HS-5 (cell line): ENCODE measurements around the gene NELL2.
"Not testable (repeated sequence)": the region's sequence is repeated elsewhere in the genome, so short reads cannot be mapped to it uniquely, and the experiment has no call there.

Source experiments
- DNase-seq: peaks from one replicate; pipeline ENCODE4 v3.0.0-alpha.2; 2012; ENCODE audit warnings: low read depth

NELL2 gene

DNA sequence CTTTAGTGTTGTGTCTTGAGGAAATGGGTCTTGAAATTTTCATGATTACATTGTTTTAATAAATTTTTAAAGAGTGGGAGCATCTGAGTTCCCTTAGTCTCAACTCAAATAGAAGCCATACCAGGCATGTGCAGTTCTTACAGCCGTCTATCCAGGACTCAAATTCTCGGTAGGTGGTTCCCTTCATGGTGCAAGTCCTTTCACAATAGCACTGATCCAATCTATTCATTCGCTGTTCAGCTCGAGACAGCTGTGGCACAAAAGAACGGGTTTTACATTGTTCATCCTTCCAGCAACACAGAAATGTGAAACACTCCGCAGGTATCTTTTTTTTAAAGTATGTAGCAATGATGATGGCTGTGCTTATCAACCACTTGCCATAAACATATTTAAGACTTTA lies 100.2 kb downstream of the NELL2 start:
- no peak for DNase-seq

DNA sequence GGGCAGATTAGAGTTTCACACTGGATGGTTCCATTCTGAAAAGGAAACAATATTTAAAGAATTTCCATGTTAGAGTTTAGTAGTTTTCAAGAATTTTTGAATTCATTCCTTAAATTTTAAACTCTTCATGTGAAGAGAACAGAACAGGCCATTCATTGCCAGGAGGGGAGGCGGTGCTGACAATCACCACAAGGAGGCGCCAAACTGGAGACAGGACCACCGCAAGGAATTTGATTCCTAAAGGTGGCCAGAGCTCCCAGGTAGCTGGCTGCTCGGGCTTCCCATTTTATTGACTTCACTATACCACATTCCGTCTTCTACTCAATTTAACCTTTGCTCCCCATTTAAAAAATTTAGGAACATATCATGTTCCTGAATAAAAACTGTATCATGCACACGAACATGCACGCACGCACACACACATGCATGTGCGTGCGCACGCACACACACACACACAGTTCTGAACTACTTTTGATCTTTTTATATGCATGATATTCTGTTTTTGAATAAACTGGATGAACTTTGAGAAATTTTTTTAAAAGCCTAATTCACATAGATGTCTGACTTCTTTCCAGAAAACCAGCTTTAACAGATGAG lies 101.2 kb downstream of the NELL2 start:
- DNase-seq, result no peak

DNA sequence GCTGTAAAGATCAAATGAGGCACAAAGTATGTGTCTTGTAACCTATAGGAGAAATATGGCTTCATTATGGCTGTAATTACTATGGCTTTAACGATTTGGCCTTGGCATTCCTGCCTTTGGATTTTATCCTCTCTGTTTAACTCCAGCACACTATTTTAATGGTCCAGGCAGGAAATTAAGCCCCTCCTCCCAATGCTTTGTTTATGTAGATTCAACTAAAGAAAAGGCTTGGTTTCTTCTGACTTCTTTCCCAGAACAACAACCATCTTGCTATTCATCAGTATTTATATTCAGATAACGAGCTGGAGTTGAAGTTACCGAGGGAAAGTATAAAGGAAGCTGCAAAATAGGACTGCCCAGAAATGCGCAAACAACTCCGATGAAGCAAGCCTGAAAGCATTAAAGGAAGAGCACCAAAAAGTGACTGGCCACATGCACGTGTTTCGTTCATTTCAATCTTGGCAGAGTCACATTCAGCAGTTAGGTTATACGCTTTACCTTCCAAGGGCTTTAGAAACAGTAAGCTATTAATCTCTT lies 104.6 kb downstream of the NELL2 start:
- no peak for DNase-seq

DNA sequence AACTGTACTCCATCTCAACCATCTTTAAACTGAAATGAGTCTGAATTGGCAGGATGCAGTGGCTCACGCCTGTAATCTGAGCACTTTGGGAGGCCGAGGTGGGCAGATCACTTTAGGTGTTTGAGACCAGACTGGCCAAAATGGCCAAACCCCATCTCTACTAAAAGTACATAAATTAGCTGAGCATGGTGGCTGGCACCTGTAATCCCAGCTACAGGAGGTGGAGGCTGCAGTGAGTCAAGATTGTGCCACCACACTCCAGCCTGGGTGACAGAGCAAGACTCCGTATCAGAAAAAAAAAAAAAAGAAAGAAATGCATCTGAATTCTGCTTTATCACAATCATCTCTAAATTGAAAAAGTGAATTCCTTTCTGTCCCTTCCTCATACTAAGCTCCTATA lies 110.3 kb downstream of the NELL2 start:
- no peak for DNase-seq

DNA sequence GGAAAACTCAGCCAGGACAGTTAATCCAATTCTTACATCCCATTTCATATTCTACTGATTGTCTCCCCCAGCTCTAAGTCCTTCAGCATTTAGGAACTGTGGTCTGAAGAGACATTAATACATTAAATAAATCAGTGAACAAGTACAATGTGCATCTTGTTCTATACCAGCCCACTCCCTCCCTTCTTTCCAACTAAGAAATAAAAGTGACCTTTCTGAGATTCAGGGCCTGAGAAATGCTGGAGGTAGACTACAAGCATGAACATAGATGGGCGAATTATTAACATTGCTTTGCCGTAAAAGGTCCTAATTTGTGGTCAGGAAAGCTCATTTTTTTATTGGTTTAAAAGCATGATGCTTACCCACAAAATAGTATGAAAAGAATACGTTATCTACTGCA lies 113.1 kb downstream of the NELL2 start:
- DNase-seq, result no peak

DNA sequence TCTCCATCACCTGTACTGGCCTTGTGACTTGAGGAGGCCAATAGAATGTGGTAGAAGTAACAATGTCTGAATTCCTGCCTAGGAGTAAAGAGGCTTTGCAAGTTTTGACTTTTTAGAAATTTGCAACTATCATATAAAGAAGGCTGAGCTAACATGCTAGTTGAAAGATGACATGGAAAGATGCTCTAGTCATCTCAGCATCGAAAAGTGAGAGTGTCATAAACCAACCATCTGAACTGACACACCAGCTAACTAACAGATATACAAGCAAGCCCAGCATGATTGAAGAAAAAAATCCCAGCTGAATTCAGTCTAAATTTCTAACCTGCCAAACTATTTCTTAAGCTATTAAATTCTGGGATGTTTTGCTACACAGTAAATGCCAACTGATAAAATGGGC lies 116.8 kb downstream of the NELL2 start:
- no peak for DNase-seq

DNA sequence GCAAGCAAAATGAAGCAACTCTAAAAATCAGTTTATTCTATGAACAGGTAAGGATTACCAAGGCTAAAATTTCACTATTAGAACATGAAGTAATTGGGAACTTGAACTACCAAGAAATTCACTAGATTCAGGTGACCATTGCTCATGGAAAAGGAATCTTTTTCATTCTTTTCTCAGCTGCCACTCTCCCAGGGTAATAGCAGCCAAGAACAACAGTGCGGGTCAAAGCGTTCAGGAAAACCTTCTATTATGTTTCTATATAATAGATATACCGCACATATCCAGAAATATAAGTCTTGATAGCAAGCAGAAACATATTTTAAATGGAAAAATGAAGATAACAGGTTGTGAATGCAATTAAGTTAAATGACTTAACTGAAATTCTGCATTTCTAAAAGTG lies 125.6 kb downstream of the NELL2 start:
- no peak for DNase-seq

DNA sequence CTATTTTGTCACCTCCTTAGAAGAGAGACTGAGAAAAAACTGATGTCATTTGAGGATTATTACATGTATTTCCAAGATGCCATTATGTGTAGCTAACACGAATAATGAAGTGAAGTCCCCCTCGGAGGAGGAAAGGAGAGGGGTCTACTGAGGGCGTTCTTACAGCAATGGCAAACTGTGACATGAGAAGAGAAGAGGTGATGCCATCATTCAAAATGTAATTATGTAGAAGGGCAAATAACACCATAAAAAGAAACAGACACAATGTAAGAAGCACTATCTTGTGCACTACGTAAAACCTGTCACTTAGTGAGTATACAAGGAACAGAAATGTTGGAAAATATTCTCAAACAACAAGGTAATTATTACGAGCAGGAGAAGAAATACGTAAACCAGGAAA lies 126.5 kb downstream of the NELL2 start:
- DNase-seq, result no peak

DNA sequence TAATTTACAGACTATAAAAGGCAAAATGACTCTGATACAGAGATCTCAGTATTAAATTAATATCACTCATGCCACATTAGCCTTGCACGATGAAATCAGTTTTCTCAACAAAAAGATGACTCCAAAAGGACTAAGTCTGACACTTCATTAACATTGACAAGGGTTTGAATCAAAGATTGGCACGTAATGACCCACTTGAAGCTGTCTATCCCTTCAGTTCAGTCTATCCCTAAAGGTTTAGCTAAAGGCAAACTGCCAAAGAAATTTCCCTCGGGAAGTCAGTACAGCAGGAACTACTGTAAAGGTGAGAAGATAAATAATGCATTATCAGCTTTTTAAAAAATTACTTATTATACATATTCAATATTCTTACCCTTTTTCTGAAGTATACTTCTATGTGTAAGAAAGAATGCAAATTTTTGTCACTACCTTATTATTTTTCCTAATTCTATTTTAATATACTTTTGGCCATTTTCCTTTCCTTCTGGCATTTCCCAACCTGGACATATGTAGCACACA lies 127.1 kb downstream of the NELL2 start:
- no peak for DNase-seq

DNA sequence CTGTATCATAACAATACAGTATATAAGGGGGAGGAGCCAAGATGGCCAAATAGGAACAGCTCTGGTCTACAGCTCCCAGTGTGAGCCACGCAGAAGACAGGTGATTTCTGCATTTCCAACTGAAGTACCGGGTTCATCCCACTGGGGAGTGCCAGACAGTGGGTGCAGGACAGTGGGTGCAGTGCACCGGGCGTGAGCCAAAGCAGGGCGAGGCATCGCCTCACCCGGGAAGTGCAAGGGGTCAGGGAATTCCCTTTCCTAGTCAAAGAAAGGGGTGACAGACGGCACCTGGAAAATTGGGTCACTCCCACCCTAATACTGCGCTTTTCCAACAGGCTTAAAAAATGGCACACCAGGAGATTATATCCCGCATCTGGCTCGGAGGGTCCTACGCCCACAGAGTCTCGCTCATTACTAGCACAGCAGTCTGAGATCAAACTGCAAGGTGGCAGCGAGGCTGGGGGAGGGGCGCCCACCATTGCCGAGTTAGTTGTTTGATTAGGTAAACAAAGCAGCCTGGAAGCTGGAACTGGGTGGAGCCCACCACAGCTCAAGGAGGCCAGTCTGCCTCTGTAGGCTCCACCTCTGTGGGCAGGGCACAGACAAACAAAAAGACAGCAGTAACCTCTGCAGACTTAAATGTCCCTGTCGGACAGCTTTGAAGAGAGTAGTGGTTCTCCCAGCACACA lies 134.7 kb downstream of the NELL2 start:
- DNase-seq, result not testable (repeated sequence)

DNA sequence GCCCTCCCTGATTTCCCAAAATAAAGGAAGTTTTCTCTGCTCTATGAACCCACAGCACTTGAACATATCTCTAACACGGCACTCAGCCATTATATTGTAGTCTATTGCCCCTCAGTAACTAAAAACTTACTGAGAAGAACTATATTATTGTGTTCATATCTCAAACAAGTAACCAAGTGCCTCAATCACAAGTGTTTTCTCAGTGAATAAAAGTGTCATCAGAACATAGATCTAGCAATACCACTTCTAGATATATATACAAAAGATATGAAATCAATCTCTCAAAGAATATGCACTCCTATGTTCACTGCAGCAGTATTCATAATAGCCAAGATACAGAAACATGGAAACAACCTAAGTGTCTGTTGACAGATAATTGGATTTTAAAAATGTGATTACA lies 138.1 kb downstream of the NELL2 start:
- no peak for DNase-seq

DNA sequence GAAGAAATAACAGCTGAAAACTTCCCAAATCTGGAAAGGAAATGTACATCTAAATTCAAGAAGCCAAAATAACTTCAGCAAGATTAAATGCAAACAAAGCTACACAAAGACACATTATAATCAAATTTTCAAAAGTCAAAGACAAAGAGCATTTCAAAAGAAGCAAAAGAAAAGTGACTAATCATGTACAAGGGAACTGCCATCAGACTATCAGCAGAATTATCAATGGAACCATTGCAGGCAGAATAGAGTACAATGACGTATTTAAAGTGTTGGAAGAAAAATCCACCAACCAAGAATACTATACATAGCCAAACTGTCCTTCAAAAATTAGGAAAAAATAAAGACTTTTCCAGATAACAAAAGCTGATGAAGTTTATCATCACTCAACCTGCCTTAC lies 147.5 kb downstream of the NELL2 start:
- DNase-seq, result no peak

DNA sequence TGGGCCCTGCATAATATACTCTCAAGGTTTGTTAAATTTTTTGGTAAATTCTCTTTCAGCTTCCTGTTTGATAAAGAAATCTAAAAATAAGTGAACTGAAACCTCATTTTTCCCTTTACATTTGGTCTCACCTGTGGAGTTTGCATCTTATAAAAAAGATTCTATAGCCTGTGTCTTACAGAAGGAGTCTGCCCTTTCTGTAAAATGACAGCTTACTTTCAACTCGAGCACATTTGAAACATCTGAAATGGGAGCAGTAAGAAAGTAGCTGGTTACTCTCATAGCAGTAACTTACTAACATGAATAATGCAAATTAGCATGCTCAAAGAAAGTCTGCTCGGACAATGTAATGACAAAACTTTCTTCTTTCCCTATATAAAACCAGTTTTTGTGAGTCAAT lies 155.8 kb downstream of the NELL2 start:
- no peak for DNase-seq

DNA sequence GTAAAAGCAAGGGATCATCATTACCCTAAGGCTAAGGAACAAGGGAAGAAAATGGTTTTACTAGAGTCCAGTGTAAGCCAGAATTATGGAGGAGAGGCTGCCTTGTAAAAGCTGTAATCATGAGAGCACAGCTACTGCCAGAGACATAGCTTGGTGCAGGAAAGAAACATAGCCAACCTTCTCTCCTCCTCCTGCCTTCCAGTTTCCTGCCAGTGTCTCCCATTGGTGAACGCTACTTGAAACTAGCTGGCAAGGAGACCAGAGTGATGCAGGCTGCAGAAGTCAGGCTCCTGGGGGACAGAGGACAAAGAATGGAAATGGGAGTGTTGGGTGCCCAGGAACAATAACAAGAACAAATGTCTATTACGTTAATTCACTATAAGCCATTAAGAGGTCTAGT lies 158.5 kb downstream of the NELL2 start:
- no peak for DNase-seq

DNA sequence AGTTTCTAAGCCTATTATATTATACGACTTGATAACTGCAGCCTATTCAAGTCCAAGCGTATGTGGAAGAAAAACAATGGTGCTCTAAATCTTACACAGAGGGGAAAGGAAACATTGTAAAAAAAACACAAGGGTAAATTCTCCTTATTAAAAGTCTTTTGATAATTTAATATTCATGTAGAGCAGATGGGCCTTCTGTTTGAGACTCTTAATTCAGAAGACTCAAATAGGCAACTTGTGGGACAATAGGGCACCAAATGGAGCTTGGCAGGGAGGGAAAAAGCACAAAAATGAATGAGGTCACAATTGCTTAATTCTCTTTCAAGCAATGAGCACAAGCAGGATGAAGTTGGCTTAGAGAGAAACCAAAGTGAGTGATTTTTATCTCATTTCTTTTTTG lies 159.4 kb downstream of the NELL2 start:
- DNase-seq, result no peak

DNA sequence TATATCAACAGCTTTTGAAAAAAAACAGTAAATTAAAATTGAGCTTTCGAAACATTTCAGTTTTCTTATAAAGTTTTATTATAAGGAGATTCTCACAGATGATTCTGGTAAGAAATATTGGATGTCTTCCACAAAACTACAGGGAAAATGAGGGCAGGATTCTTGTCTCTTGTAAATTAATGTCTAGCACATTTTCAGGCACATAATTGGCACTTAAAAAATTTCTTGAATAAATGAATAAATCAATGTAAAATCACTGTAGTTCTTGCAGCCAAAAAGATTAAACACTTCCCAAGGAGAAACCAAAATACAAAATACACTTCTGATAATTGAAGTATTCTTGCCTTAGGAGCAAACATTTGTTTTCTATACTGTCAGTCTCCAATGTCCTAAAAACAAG lies 164.4 kb downstream of the NELL2 start:
- no peak for DNase-seq

DNA sequence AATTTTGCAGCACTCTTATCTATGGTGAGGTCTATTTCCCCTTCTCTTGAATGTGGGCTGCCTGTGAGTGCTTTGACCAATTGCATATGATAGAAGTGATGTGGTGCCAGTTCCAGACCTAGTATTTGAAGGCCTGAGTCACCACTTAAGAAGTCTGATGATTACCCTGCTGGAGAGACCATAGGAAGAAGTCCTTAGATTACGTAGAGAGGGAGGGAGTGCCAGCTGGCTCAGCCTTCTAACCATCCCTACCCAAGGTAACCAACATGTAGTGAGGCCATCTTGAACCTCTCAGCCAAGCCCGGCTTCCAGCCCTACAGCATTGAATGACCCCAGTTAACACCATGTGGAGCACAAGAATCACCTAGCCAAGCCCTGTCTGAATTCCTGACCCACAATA lies 166.9 kb downstream of the NELL2 start:
- DNase-seq, result no peak

DNA sequence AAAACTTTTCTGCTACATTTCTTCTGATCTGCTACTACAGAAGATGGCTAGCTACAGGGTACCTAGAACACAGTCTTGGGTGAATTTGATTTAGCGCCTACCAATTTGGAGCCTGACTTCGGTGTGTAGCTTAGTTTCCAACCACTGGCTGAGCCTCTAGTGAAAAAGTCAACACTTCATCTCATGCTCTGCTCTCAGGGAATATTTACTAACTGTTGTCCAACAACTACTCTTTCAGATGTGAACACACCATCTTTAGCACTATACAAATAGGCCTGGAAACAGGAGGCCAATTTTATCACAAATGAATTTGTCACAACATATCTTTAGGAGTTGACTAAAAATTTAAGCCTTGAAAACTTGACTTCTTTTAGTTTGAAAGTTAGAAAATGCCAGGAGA lies 167.9 kb downstream of the NELL2 start:
- no peak for DNase-seq

DNA sequence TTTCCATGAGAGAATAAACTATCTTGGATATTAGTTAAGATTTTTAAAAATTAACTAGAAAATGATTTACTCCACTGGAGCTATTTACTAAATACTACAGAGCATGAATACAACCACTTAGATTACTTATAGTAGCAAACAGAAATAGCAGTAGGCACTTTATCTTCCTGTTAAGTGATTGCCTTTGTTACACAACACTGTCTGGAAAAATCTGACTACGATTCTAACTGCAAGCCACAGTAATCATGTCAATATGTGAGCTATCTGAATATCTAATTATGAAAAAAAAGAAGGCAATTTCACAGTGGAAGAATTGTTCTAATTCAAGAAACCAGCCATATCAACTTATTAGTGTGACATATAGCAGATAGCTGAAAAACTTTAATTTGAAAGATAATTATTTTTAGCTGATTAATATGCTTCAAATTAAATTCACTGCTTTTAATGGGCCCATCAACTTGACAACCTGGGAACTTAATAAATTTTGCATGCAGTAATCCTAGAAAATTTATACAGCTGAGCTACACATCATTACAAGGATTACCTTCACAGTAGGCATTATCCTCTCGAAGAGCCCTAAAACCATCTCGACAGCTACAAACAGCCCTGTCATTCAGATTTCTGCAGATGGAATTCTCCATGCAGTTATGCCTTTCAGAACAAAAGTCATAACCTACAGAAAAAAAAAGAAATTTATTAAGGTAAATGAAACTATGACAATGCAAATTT lies 172.8 kb downstream of the NELL2 start:
- DNase-seq, result no peak

DNA sequence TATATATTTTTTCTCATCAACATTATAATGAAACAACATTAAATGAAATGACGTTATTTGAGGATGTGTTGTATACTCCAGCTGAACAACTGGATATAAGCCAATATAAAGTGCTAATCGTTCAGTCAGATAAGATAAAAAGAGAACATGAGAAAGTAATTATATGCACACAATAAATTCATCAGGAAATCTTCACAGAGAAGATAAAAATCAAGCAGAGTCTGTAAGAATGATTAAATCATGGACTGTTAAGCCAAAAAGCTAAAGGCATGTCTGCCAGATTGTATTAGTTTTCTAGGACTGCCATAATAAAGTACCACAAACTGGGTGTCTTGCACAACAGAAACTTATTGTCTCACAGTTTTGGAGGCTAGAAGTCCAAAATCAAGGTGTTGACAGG lies 178.6 kb downstream of the NELL2 start:
- no peak for DNase-seq

DNA sequence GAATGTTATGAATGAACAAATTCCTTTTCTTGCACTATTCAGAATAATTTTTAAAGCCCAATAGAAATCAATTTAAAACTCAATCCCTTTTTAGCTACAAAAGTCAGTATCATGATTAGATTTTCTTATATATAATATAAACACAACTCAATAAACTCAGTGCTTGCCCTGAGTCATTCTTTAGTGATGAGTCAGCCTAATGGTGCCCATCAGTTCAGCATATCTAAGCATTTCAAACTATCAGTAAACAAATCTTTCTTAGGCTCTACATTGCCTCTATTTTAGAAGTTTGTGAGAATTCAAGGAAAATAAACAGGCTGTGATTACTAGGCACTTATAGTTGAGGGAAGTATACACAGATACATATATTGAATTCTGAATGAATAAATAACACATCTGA lies 179.6 kb downstream of the NELL2 start:
- peak; percentile 2 for DNase-seq

DNA sequence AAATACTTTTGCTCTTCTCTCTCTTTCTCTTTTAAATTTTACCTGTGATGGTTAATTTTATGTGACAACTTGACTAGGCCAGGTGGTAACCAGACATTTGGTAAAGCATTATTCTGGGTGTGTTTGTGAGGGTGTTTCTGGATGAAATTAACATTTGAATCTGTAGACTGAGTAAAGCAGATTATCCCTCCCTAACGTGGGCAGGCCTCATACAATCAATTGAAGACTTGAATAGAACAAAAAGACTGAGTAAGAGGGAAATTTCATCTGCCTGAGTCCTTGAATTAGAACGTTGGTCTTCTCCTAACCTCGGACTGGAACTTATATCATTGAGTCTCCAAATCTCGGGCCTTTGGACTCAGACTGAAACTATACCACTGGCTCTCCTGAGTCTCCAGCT lies 182.1 kb downstream of the NELL2 start:
- DNase-seq, result no peak

DNA sequence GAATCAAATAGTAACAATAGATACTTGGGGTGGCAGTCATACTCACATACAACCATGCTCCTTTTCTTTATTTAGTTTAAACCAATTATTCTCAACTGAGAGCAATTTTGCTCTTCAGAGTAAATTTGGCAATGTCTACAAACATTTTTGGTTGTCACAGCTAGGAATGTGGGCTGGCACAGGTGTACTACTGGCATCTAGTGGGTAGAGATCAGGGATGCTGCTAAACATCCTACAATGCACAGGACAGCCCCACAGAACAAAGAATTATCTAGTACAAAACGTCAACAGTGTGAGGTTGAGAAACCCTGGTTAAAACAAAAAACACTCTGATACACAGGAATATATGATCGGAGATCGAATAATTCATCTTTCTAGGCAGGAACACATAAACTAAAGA lies 186.5 kb downstream of the NELL2 start:
- DNase-seq, result no peak
